G401 (cell line): Measurements from ENCODE around the gene GATA3. TPM values are rescaled to one million over a fixed set of nuclear protein-coding genes. Genes with fewer than 3 reads are reported as not detected.

Experiments
- DNase-seq: peaks from one replicate; pipeline ENCODE4 v3.0.0-alpha.2; 2015; ENCODE audit warnings: low spot score
- in situ Hi-C: cut with HindIII; loops from 2 replicates; pipeline ENCODE4 v1.10.0; 2016; ENCODE audit warnings: low sequenced_read_pairs, mixed read lengths
- total RNA-seq: library from RNA; depleted of rRNA; stranded (reverse); fragments of >200 nt; shearing (Covaris generic); gene quantifications from 2 replicates; pipeline ENCODE4 v1.2.3, GENCODE V29; 2014

The GATA3 gene
- total RNA-seq, 1 experiment from 2014 or later = not detected

GRCh38 chr10:8060010-8060703, 5.7 kb downstream of the GATA3 start:
- no peak for DNase-seq
- in situ Hi-C loops = no loop called here

- in situ Hi-C loops = no loop called here
- no peak for DNase-seq
Observed at GRCh38 chr10:8060704-8061121, 6.2 kb downstream of the GATA3 start.

DNA sequence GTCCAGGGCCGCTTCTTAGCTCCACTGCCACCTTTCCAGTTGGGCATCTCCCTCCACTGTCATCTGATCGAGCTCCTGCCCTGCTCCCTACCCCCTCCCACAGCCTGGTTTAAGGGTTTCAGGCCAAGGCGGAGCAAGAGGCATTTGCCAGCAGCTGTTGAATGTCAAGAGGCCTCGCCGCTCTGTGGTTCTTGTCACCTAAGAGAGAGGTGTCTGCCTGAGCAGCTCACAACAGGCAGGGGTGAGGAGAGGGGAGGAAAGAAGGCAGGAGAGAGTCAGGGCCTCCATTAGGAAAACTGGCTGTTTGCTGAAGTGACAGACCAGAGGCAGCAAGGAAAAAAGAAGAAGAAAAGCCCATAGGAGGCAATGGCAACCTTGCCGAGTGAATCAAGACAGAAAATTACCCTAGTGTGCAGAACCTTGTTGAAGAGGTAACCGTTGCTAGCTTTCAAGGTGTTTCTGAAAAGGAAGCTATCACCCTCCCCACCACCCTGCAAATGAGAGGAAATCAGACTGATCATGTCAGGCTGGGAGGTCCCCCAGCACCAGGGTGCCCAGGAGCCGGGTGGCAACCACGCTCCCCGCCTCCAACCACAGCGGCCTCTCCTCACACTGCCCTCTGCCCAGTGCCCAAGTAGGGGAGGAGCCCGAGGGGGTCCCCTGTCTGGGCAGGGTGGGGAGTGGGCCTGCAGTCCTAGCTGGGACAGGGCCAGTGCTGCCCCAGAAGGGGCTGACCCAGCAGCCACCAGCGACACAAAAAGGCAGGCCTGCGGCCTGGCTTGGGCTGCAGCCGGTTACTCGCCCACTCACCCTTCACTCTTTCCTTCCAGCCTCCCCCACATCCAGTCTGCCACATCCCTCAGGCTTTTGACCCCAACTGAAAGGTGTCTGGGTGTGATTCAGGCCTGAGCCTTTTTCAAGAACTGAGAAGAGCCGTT, 7.1 kb downstream of the GATA3 start:
- in situ Hi-C loops = no loop called here

DNA sequence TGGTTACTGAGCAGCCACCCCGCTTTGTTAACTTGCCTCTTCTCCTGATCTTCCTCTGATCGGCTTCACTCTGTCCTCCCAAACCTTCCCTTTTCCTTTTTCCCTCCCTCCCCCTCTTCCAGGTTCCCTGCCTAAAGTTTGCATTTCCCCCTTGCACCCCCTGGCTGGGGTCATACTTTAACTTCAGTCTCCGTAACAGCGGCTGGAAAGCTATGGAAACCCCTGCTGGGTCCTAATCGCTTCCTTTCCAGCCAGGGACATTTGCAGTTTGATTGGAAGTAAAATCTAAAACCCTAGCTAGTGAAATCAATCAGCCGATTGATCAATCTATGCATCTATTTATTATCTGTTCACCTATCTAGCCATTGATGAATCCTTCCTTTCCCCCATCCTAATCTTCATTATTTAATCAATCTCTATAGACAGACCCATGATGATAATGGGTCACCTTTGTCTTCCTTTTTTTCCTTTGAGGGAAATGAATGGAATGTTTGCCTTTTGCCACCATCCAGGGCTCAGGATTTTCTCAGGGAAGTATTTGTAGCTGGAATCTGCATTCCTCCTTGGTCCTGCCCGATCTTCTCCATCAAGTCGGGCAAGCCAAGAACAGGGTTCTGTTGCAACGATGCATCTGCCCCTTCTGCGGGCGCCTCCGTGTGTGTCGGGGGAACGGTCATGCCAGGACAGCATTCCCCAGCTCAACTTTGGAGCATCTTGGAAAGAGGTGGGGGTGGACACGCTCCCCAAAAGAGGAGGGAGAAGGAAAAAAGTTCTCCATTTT, 8.8 kb downstream of the GATA3 start:
- DNase-seq = no peak
- in situ Hi-C loops = no loop called here

More for the DNA sequence above, 7.1 kb downstream of the GATA3 start:
- DNase-seq = no peak

- in situ Hi-C loops = no loop called here
- no peak for DNase-seq
Observed at GRCh38 chr10:8063935-8064334, 9.4 kb downstream of the GATA3 start.

DNA sequence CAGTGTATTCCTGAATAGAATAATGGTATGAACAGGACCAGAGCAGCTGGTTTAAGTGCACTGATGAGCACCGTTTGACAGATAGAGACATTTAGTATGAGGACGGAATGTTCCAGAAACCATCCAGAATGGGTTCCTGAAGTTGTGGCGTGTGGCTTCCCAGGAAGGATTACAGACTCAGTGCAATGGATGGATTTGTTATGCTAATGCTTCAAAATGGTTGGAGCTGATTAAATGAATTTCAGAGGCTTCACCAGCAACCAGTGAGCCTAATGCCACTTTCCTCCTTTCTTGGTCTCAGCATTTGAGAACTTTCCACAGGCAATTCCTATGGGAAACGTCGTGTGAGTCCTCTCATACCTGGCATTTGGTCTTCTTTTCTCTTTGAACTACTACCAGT, 9.9 kb downstream of the GATA3 start:
- DNase-seq = no peak
- in situ Hi-C loops = no loop called here

- in situ Hi-C loops = no loop called here
- no peak for DNase-seq
Observed at GRCh38 chr10:8065651-8066050, 11.2 kb downstream of the GATA3 start.

GRCh38 chr10:8066124-8066523, 11.6 kb downstream of the GATA3 start:
- in situ Hi-C loops = no loop called here
- no peak for DNase-seq

DNA sequence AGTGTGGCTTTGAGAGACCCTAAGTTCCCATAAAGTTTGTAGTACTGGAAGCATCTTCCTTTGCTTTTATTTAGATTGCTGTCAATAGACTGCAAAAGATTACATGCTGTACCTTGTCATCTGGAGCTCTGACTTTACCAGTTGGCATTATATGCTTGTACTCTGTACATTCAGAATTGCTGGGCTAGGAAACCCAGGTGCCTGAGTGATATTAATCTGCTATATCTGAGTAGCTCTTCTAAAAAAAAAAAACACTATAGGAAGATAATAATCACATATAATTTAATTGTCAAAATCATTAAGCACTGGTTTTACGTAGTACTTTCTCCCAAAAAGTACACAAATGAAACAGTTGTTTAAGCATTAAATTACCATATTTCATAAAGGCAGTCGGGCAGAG, 12.3 kb downstream of the GATA3 start:
- DNase-seq = no peak
- in situ Hi-C loops = no loop called here

GRCh38 chr10:8069108-8069507, 14.6 kb downstream of the GATA3 start:
- in situ Hi-C loops = no loop called here
- no peak for DNase-seq

DNA sequence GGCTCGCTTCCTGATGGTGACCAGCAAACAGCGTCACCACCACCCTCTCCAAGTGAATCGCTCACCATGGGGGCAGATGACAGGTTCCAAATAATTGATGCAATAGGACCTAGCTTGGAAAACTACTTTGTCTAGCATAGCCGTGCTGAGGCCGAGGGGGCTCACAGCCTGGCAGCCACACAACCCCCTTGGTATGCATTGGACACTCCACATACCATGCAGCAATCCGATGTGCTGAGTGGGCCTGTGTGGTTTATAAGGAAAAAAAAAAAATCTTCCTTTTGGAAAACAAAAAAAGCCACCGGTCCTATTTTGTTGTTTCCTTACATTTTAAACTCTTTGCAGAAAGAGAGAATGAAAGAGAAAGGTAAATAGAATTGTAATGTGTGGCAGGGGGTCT, 15.1 kb downstream of the GATA3 start:
- DNase-seq = no peak

GRCh38 chr10:8070440-8070839, 16.0 kb downstream of the GATA3 start:
- in situ Hi-C loops = no loop called here
- no peak for DNase-seq

More for the DNA sequence above, 15.1 kb downstream of the GATA3 start:
- in situ Hi-C loops = no loop called here

- in situ Hi-C loops = no loop called here
- no peak for DNase-seq
Observed at GRCh38 chr10:8071006-8071405, 16.5 kb downstream of the GATA3 start.

DNA sequence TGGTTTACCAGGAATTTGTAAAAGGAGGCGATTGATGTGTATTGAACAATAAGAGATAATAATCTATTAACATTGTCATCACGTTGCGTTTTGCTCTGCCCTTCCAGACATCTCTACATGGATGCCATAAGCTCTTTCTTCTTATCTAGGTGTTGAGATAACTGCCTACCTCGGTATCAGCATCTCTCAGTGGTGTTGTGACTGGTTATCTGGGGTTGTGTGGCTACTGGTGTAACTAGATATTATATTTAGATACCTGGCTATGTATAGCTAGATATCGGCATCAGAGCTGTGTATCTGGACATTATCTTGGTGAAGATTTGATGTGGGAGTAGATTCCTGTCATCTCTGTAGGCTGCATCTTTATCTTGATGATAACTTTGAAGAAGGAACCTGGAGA, 17.2 kb downstream of the GATA3 start:
- no peak for DNase-seq
- in situ Hi-C loops = no loop called here

DNA sequence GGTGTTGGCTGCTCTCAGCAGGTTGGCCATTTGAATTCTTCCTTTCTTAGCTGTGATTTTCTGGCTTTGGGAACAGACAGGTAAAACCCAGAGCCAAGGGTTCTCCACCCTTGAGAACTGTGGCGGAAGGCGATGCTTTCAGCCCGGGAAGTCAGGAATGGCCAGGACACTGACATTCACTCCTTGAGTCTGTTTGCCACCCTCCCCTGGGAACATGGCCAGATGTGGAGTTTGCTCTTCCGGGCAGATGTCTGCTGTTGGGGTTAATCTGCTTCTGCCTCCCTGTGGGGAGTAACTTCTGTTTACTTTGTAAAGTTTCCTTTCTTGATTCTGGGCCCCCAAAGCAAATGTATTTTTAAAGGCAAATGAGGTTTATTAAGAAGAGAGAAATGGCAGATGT, 17.7 kb downstream of the GATA3 start:
- no peak for DNase-seq
- in situ Hi-C loops = no loop called here

- in situ Hi-C loops = no loop called here
- no peak for DNase-seq
Observed at GRCh38 chr10:8073691-8074416, 19.4 kb downstream of the GATA3 start.

GRCh38 chr10:8074881-8075280, 20.4 kb downstream of the GATA3 start:
- DNase-seq = no peak
- in situ Hi-C loops = no loop called here

GRCh38 chr10:8075282-8076260, 21.1 kb downstream of the GATA3 start:
- in situ Hi-C loops = no loop called here
- DNase-seq = no peak
